HG03521 (cell line): Measurements from ENCODE around the gene SDF4.

ENCODE experiments used
- ATAC-seq: cut with Tn5 transposase; IDR thresholded peaks from one replicate; pipeline ENCODE4 v1.9.1; 2021; ENCODE audit warnings: mild to moderate bottlenecking, moderate library complexity; ENCODE audit not compliant: unreplicated experiment

Gene SDF4

DNA sequence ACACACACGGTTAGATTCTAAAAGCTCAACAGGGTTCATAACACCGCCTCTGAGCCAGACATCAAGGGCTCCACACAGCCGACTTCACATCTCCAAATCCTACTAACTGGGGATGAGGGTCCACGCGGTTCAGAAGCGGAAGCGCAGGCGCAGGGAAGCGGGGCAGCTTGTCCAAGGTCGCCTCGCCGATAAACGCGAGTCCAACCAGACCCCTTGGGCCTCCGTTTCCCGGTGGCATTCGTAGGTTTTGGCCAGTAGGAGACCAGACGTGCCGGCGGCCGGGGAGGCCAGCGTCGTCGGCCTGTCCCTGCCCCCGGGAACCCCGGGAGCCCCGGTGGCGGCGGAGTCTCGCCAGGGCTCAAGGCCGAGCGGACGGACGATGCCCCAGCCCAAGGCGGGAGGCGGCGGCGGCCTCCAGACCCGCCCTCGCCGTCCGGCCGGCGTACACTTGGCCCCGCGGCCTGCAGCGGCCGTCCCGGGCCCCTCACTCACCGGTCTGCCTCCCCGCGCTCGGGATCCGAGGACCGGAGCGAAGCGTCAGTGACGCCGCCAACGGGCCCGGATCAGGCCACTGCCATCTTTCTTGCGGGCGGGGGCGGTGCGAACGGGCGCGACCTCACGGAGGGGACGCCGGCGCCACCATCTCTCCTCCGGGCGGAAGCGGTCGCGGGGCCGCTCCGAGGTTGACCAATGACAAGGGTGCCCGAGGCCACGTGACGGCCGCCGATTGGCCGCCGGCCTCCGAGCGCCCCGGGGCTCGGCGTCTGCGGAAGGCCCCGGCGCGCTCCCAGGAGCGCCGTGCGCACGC lies at the start of gene SDF4:
SDF4 (minus strand) TSS at position 602 of the 808 bp plus-strand sequence. CDS start 3,229 bp downstream, outside the sequence.
- peak; percentile 93 for ATAC-seq

GRCh38 chr1:1280782-1281481 lies 49.1 kb upstream of the SDF4 start:
- no peak for ATAC-seq

DNA sequence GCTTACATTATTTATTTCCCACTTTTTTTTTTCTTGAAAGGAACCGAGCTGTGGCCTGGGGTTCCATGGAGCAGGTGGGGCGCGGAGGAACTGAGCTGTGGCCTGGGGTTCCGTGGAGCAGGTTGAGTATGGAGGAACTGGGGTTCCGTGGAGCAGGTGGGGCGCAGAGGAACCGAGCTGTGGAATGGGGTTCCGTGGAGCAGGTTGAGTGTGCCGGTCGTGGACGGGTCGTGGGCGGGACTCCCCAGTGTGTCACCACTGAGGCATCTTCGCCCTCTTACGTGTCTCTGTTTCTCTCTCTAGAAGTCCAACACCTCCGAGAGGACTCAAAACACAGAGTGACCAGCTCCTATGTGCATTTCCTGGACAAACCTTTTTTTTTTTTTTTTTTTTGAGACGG lies 47.2 kb upstream of the SDF4 start:
- no peak for ATAC-seq

DNA sequence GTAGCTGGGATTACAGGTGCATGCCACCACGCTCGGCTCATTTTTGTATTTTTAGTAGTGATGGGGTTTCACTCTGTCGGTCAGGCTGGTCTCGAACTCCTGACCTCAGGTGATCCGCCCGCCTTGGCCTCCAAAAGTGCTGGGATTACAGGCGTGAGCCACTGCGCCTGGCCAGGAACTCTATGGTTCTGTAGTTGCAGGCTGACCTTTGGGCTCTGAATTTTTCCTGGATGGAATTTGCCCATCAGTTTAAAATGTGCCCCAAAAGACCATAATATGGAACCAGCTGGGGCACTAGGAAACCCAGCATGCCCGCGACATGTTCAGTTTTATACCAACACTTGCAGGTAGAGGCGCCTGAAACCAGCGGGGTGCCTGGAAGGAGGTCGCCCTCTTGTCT lies 46.8 kb upstream of the SDF4 start:
- no peak for ATAC-seq

GRCh38 chr1:1275836-1276235 lies 44.0 kb upstream of the SDF4 start:
- no peak for ATAC-seq

GRCh38 chr1:1274931-1275431 lies 43.2 kb upstream of the SDF4 start:
- ATAC-seq = no peak

GRCh38 chr1:1274299-1274930 lies 42.6 kb upstream of the SDF4 start:
- no peak for ATAC-seq

- ATAC-seq = peak; percentile 87
Measured at GRCh38 chr1:1273512-1274298, 41.9 kb upstream of the SDF4 start, which contains the start of gene UBE2J2. TSS of gene UBE2J2 (minus strand) at chr1:1273854. CDS start at chr1:1267992, 5,862 bp downstream.

- peak; percentile 15 for ATAC-seq
Measured at GRCh38 chr1:1273209-1273511, 41.4 kb upstream of the SDF4 start.

GRCh38 chr1:1272341-1273208 lies 40.8 kb upstream of the SDF4 start:
- no peak for ATAC-seq

- ATAC-seq = no peak
Measured at GRCh38 chr1:1270813-1271212, 39.0 kb upstream of the SDF4 start.

DNA sequence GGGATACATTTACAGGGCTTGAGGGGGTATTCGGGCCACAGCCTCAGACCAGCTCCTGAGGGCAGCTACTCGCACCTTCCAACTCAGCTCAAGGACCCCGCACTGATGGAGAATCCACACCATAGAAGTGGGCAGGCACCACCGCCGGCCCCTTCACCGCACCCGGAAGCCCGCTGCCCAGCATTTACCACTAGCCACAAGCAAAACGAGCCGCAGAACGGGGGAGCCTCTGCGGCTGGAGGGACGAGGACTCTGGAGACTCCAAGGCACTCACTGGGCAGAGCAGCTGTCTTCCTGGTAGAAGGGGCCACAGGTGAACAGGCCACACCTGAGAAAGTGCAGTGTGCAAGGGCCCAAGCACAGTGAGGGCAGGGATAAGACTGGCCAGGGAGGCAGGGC lies 36.5 kb upstream of the SDF4 start:
- no peak for ATAC-seq

DNA sequence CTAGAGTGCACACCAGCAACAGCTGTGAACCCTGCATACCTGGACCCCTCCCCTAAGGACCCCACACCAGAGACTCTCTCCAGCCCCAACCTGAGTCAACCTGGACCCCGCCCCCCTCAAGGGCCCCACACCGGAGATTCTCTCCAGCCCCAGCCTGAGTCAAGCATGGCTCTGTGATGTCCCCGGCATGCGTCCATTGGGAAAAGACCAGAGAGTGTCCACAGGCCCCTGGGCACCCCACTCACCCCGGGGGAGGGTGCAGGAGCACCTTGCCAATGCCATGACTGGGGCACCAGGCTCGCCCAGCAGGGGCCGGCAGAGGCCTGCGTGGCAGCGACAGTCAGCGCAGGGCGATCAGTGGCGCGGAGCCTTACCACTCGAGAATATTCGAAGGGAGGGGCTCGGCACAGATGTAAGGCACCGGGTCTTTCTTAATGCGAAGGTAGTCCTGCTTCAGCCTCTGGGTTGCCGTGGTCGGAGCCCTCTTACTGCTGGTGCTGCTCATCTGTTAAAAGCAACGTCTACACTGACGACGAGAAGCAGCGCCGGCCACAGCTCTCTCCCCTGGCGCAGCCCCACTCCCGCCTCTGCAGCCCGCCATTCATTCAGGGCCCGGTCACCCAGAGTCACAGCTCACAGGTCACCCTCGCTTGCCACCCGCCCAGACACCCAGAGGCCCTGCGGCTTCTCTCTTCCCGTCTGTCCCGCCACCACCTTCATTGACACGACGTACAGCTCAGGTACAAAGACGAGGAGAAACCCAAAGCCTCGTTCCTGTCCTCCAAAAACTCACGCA lies 35.9 kb upstream of the SDF4 start:
- no peak for ATAC-seq

DNA sequence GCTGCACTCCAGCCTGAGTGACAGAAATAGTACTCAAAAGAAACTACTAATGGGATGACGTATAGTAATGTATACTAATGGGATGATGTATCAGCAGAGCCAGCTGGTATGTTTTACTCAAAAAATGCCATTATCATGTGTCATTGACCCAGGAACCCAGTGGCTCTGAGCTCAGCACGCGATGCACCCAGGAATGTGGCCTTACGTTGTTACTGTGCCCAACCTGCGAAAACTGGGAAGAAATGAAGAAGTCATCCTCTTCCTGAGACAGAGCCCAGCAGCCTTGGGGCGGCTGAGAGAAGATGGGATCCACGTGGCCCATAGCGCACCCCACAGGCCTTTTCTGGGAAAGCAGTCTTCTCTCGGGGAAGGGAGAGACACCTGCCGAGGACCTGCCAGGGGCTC lies 33.1 kb upstream of the SDF4 start:
- no peak for ATAC-seq

GRCh38 chr1:1264026-1264425 lies 32.2 kb upstream of the SDF4 start:
- no peak for ATAC-seq

- no peak for ATAC-seq
Measured at GRCh38 chr1:1262758-1263157, 31.0 kb upstream of the SDF4 start.

GRCh38 chr1:1262071-1262470 lies 30.3 kb upstream of the SDF4 start:
- no peak for ATAC-seq

- ATAC-seq = no peak
Measured at GRCh38 chr1:1260843-1261560, 29.2 kb upstream of the SDF4 start.
